Uterus (tissue), 4 donors: ENCODE results near the gene TMEM109. TPM values are rescaled to one million over a fixed set of nuclear protein-coding genes. Genes with fewer than 3 reads are reported as not detected.
A peak's percentile ranks its signal among the peaks of the same experiment; 100 is the strongest.
"Not testable (repeated sequence)": the region's sequence is repeated elsewhere in the genome, so short reads cannot be mapped to it uniquely, and the experiment has no call there.

Experiments
- DNase-seq, 2 donors: peaks; one replicate each; pipeline ENCODE4 v3.0.0-alpha.2; 2019 to 2020
- H3K27ac ChIP-seq, 2 donors: fragments of 200-600 bp; sonication (generic); 1 replicate in 1 of 2; 2 replicates in 1 of 2; pipeline ENCODE4 v1.5.1; 2016 to 2018
- H3K27me3 ChIP-seq, 2 donors: fragments of 200-600 bp; sonication (generic); one replicate each; pipeline ENCODE4 v1.5.1; 2018 to 2019; ENCODE audit warnings: control low read depth in 1 of 2
- H3K36me3 ChIP-seq, 2 donors: fragments of 200-600 bp; sonication (generic); one replicate each; pipeline ENCODE4 v1.5.1; 2019; ENCODE audit warnings: control low read depth in 1 of 2
- H3K4me1 ChIP-seq, 2 donors: fragments of 200-600 bp; sonication (generic); one replicate each; pipeline ENCODE4 v1.5.1; 2018 to 2019; ENCODE audit warnings: control low read depth in 1 of 2
- H3K4me3 ChIP-seq, 2 donors: fragments of 200-600 bp; sonication (generic); 1 replicate in 1 of 2; 2 replicates in 1 of 2; pipeline ENCODE4 v1.5.1; 2018 to 2019; ENCODE audit warnings: mild to moderate bottlenecking in 1 of 2
- H3K9me3 ChIP-seq, 2 donors: fragments of 200-600 bp; sonication (generic); one replicate each; pipeline ENCODE4 v1.5.1; 2019; ENCODE audit warnings: control low read depth in 1 of 2
- POLR2A ChIP-seq, 2 donors: fragments of 450-650 bp; IDR thresholded peaks; one replicate each; pipeline ENCODE4 v1.6.1; 2016; ENCODE audit warnings: antibody characterized with exemption in 2 of 2, mild to moderate bottlenecking in 1 of 2, moderate library complexity in 1 of 2
- intact Hi-C: fragments of 100-400 bp; cut with DNase I; formaldehyde crosslinking; loops from one replicate; pipeline ENCODE4 v1.15.1; 2023; ENCODE audit warnings: low total_unique reads
- total RNA-seq, 4 donors: library from RNA; depleted of rRNA in 3 of 4; stranded (reverse); fragments of >200 nt in 3 of 4; gene quantifications; one replicate each; pipeline versions ENCODE4 v1.1.0 to v1.2.4, GENCODE V29; 2014 to 2023
- TF ChIP-seq, protein P1 (sequence below), 4 experiments: fragments of 200-600 bp in 2 of 4; fragments of 450-650 bp in 2 of 4; sonication (generic) in 2 of 4; IDR thresholded peaks; one replicate each; pipeline ENCODE4 v1.5.1; 2016 to 2019; ENCODE audit warnings: antibody characterized with exemption in 4 of 4, mild to moderate bottlenecking in 2 of 4, moderate library complexity in 1 of 4
- donor health status: DM: yes; HTN: yes; CAD: no.

TMEM109 gene
- total RNA-seq, 4 donors from 2014 or later = 37.1 to 155 (median 75.3) TPM

DNA sequence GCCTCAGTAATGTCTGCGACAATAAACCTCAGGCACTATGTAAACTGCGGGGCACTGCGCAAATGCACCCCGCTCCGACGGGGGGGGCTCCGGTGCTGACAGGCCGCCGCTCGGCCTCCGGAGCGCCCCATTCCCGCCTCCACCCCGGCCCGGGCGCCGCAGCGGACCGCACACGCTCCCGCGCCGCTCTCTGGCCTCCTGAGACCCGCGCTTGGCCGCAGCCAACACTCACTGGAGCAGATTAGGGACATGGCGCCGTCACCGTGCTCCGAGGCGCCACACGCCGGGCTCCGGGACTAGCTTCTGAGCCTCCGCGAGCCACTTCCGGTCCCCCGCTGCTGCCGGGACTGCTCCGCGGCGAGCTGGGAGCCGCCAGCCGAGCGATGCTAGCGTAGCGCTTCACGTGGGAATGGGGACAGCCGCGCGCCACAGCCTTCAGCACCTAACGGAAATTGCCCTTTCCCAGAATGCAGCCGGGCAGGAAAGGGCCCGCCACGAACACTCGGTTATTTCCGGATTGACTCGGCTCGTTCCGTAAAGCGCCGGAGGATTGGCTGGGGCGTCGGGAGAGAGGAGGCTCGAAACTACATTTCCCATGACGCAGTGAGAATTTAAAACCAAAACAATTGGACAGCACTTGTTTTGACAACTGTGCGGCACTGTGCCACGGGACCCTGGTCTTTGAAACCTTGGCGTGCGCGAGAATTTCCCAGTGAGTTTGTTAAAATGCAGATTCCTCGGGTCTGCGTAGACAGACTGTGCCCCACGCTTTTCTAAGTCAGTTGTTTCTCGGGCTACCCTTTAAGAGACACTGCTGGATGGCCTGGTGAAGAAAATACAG lies 7.6 kb upstream of the TMEM109 start, which contains the start of gene PRPF19:
PRPF19 (minus strand) TSS at position 454 of the 841 bp plus-strand sequence; CDS start at position 251, 203 bp downstream.
- intact Hi-C loops = no loop called here
- Histone ChIP-seq H3K4me1 (peaks cover 12 to 13% of the 10 kb centered on the region in 2 donors), H3K4me3 (peak within 1 kb of the TSS; percentile 75 to 99), H3K9me3 (no peaks in the 10 kb centered on the region), H3K27me3 (no peaks in the 10 kb centered on the region), H3K36me3 (no peaks in the 10 kb centered on the region), H3K27ac (peak within 1 kb of the TSS; percentile 84 to 94)
- peak; percentile 97 to 99 for DNase-seq
- TF ChIP-seq, protein P1, sequence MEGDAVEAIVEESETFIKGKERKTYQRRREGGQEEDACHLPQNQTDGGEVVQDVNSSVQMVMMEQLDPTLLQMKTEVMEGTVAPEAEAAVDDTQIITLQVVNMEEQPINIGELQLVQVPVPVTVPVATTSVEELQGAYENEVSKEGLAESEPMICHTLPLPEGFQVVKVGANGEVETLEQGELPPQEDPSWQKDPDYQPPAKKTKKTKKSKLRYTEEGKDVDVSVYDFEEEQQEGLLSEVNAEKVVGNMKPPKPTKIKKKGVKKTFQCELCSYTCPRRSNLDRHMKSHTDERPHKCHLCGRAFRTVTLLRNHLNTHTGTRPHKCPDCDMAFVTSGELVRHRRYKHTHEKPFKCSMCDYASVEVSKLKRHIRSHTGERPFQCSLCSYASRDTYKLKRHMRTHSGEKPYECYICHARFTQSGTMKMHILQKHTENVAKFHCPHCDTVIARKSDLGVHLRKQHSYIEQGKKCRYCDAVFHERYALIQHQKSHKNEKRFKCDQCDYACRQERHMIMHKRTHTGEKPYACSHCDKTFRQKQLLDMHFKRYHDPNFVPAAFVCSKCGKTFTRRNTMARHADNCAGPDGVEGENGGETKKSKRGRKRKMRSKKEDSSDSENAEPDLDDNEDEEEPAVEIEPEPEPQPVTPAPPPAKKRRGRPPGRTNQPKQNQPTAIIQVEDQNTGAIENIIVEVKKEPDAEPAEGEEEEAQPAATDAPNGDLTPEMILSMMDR (IDR thresholded peaks at IDR 0.05) = peak in 1 of 4 experiments; percentile 17
- TF ChIP-seq POLR2A (IDR thresholded peaks at IDR 0.05) = peak; percentile 77 to 80

DNA sequence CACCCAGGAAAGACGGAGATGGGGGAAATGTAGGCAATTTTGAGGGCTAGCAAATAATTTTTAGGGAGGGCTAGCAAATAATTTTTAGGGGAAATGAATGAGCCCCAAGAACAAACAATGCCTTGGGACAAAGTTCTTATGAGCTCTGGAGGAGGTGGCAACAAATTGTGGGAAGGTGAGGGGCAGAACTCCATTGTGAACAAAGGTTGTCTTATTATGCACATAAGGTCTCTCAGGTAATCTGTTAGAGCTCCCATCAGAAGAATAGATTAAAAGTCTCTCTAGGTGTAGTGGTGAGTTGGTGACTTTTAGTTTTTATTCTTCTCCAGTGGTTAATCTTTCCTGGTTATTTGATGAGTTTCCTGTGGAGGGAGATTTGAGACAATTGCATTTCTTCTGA lies 5.2 kb upstream of the TMEM109 start:
- TF ChIP-seq, protein P1 (IDR thresholded peaks at IDR 0.05) = no peak
- no peak for TF ChIP-seq POLR2A (IDR thresholded peaks at IDR 0.05)
- Histone ChIP-seq H3K36me3 (no peaks in the 10 kb centered on the region), H3K27me3 (no peaks in the 10 kb centered on the region), H3K4me1 (peaks cover 12 to 13% of the 10 kb centered on the region in 2 donors), H3K9me3 (no peaks in the 10 kb centered on the region), H3K27ac (no peak overlapping the region), H3K4me3 (no peak overlapping the region)
- DNase-seq = no peak
- intact Hi-C loops = no loop called here

DNA sequence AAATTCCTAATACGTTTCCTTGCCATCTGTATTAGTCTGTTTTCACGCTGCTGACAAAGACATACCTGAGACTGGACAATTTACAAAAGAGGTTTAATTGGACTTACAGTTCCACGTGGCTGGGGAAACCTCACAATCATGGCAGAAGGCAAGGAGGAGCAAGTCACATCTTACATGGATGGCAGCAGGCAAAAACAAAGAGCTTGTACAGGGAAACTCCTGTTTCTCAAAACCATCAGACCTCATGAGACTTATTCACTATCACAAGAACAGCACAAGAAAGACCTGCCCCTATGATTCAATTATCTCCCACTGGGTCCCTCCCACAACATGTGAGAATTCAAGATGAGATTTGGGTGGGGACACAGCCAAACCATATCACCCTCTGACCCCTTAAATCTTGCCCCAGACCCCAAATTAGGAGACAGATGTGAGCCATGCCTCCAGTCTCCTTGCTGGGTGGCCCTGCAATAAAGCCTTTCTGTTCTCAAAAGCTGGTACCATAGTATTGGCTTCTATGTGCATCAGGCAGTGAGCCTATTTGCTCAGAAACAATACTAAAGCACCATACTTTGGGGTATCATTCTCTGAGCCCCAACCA lies 4.2 kb upstream of the TMEM109 start:
- not testable (repeated sequence) for H3K27me3 ChIP-seq, H3K4me3 ChIP-seq, H3K27ac ChIP-seq, H3K36me3 ChIP-seq, DNase-seq, H3K9me3 ChIP-seq
- peaks cover 9 to 11% of the 10 kb centered on the region in 2 donors for H3K4me1 ChIP-seq
- intact Hi-C loops = loop anchor here (5.0 kb wide), 1 partner anchor 67 kb away; the partner anchor contains the start of gene CCDC86

DNA sequence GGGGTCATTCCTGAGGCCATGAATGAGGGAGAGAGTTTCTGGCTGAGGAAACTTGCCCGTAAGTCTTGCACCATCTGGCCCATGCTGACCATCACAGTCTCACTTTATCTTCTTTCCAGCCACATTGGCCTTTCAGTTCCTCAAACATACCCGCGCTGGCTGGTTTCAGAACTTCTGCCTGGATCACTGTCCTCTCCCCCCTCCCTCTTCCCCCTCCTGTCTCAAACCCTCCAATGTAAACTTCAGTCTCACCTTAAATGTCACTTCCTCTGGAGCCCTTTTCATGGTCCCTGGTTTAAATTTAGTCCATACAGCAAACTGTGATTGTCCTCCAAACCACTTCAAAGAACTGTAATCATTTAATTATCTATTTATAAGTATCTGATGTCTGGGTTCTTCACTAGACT lies 3.7 kb upstream of the TMEM109 start:
- intact Hi-C loops = loop anchor here (5.0 kb wide), 1 partner anchor 68 kb away; the partner anchor contains the start of gene CCDC86
- DNase-seq = no peak

DNA sequence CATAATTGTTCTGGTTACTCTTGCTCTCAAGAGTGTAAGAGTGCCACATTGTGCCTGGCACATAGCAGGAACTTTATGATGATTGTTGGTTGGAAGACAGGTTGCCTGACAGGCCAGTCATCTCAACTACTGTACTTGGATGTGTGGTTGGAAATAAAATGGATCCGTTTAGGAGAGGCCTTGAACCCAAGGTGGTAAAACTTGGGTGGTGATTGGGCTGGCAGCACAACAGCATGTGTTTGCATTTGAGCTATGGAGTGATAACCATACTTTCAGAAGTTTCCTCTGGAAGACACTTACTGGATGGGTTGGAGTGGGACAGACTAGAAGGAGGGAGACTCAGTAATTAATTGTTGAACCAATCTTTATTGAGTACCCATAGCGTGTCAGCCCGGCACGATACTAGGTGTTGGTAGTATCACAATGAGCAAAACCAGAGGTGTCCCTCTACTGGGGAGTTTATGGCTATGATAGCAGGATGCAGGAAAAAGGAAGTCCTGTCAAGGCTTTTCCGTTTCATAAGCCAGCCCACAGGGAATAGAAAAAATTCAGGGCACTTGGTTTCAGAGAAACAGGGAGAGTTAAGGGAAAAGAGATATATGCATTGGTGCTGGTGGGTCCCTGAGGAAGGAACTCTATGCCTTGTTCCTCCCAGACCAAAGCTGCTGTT lies 3.1 kb upstream of the TMEM109 start:
- H3K27ac ChIP-seq = no peak overlapping the region
- intact Hi-C loops = loop anchor here (5.0 kb wide), 1 partner anchor 69 kb away; the partner anchor contains the start of gene CCDC86

More for the DNA sequence above, 3.7 kb upstream of the TMEM109 start:
- H3K9me3 ChIP-seq = no peaks in the 10 kb centered on the region
- H3K27me3 ChIP-seq = no peaks in the 10 kb centered on the region
- H3K36me3 ChIP-seq = no peaks in the 10 kb centered on the region
- H3K27ac ChIP-seq = no peak overlapping the region
- TF ChIP-seq, protein P1 (IDR thresholded peaks at IDR 0.05) = no peak
- no peak for TF ChIP-seq POLR2A (IDR thresholded peaks at IDR 0.05)
- H3K4me3 ChIP-seq = no peak overlapping the region
- H3K4me1 ChIP-seq = peaks cover 4 to 6% of the 10 kb centered on the region in 2 donors

More for the DNA sequence above, 3.1 kb upstream of the TMEM109 start:
- H3K4me1 ChIP-seq = peaks cover under 1 to 4% of the 10 kb centered on the region in 2 donors
- TF ChIP-seq POLR2A (IDR thresholded peaks at IDR 0.05) = no peak
- TF ChIP-seq, protein P1 (IDR thresholded peaks at IDR 0.05) = no peak
- no peaks in the 10 kb centered on the region for H3K9me3 ChIP-seq
- no peaks in the 10 kb centered on the region for H3K27me3 ChIP-seq
- H3K36me3 ChIP-seq = no peaks in the 10 kb centered on the region
- no peak overlapping the region for H3K4me3 ChIP-seq
- no peak for DNase-seq
